ENCODE data around the gene ZNF548.

Gene ZNF548

DNA sequence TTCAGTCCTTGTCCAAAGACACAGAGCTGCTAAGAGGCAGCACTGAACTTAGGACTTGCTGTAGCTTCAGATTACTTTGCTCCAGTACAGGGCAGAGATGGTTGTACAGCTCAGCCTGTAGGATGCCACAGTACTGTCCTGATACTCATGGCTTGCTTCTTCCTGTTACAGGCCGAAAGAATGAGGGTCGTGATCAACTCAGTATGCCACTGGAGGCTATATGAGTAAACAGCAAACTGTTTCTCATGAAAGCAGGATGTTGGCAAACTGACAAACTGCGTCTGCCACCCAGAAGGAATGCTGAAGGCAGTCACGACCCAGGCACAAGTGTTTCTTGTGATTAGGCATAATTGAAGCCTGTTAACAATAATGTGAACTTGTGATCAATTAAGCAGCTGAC, 48.3 kb downstream of the ZNF548 start:
- no peaks in the 10 kb centered on the region for H3K27me3 ChIP-seq (ENCODE audit: insufficient read depth, low read length)
- H3K4me3 ChIP-seq (ENCODE audit: low read depth, low read length): no peak overlapping the region
- no peak overlapping the region for H3K27ac ChIP-seq (ENCODE audit: low read depth, low read length)
- peaks cover 2% of the 10 kb centered on the region for H3K36me3 ChIP-seq (ENCODE audit: insufficient read depth, low read length)
- peaks cover 20% of the 10 kb centered on the region for H3K79me2 ChIP-seq (ENCODE audit: control insufficient read depth, insufficient read depth, low read length, unreplicated experiment)
- H3K4me1 ChIP-seq (ENCODE audit: control insufficient read depth, insufficient read depth, low read length, unreplicated experiment): peaks cover 3% of the 10 kb centered on the region
- no peak overlapping the region for H2AFZ ChIP-seq (ENCODE audit: low read length, unreplicated experiment)

DNA sequence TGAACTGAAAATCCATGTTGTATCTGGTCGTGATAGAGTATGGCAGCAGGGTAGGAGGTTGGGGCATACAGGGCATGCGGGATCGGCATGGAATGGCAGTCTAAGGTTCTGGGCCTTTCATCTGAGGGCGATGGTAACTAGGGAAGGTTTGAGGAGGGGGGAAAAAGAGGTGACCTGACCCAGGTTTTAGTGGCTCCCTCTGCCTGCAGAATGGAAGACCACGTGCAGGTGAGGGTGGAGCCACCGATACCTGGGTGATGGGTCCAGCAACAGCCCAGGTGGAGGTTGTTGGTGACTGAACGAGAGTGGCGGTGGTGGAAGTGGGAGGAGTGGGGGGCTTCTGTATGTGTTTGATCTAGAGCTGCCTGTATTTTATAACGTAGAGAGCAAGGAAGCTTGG, 49.3 kb downstream of the ZNF548 start:
- H2AFZ ChIP-seq (ENCODE audit: low read length, unreplicated experiment): no peak overlapping the region
- peaks cover 12% of the 10 kb centered on the region for H3K36me3 ChIP-seq (ENCODE audit: insufficient read depth, low read length)
- no peak overlapping the region for H3K27ac ChIP-seq (ENCODE audit: low read depth, low read length)
- H3K79me2 ChIP-seq (ENCODE audit: control insufficient read depth, insufficient read depth, low read length, unreplicated experiment): peaks cover 20% of the 10 kb centered on the region
- peaks cover 3% of the 10 kb centered on the region for H3K4me1 ChIP-seq (ENCODE audit: control insufficient read depth, insufficient read depth, low read length, unreplicated experiment)
- no peaks in the 10 kb centered on the region for H3K27me3 ChIP-seq (ENCODE audit: insufficient read depth, low read length)
- H3K4me3 ChIP-seq (ENCODE audit: low read depth, low read length): no peak overlapping the region

DNA sequence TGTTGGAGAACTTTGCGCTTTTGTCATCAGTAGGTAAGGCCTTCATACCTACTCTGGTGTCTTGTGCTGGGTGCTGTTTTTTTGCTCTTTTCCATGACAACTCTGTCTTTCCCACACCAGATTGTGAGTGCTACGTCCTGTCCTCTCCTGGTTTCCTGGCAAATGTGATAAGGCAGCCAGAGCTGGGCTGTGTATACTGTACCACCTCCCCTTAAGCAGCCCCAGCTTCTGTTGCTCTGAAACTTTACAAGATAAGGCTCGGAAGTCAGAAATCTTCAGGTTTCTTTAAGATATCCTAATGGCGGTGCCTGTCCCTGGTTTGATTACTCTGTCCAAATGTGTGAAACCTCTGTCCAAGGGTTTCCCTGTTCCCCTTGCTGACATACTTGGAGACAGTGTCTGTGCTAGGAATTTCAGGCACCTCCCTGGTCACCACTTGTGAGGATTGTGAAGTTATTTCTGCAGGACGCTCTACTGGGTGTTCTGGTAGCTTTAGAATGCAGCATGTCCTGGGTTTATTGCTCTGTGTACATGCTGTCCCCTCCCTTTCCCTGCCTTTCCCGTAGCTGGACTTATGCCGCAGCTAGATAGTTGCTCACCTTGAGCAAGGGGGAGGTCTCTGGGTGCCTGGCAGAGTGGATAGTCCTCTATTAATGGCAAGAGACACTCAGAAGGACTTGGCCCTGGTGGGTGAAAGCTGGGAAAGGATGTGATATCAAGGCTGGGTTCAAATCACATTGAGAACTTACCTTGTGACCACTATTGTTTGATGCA, 52.5 kb downstream of the ZNF548 start:
- Histone ChIP-seq H3K4me3 (ENCODE audit: low read depth, low read length) (no peak overlapping the region), H3K4me1 (ENCODE audit: control insufficient read depth, insufficient read depth, low read length, unreplicated experiment) (no peaks in the 10 kb centered on the region), H3K79me2 (ENCODE audit: control insufficient read depth, insufficient read depth, low read length, unreplicated experiment) (peaks cover 10% of the 10 kb centered on the region), H3K36me3 (ENCODE audit: insufficient read depth, low read length) (peaks cover 27% of the 10 kb centered on the region), H2AFZ (ENCODE audit: low read length, unreplicated experiment) (no peak overlapping the region), H3K27ac (ENCODE audit: low read depth, low read length) (no peak overlapping the region), H3K27me3 (ENCODE audit: insufficient read depth, low read length) (no peaks in the 10 kb centered on the region)

DNA sequence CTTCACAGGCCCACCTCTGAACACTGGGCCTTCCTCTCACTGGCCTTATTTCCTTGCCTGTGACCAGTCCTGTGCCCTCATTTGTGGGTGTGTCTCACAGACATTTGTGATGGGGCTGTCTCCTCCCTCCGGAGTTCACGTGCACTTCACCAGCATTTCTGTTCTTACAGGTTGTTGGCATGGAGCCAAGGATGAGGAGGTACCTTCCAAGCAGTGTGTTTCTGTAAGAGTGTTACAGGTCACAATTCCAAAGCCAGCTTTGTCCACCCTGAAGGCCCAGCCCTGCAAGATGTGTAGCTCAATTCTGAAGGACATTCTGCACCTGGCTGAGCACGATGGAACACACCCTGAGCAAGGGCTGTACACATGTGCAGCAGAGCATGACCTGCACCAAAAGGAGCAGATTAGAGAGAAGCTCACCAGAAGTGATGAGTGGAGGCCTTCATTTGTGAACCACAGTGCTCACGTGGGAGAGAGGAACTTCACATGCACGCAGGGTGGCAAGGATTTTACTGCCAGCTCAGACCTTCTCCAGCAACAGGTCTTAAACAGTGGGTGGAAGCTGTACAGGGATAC, 53.6 kb downstream of the ZNF548 start:
- H2AFZ ChIP-seq (ENCODE audit: low read length, unreplicated experiment): no peak overlapping the region
- no peaks in the 10 kb centered on the region for H3K4me1 ChIP-seq (ENCODE audit: control insufficient read depth, insufficient read depth, low read length, unreplicated experiment)
- peaks cover 27% of the 10 kb centered on the region for H3K36me3 ChIP-seq (ENCODE audit: insufficient read depth, low read length)
- peaks cover 10% of the 10 kb centered on the region for H3K79me2 ChIP-seq (ENCODE audit: control insufficient read depth, insufficient read depth, low read length, unreplicated experiment)
- no peak overlapping the region for H3K4me3 ChIP-seq (ENCODE audit: low read depth, low read length)
- H3K27me3 ChIP-seq (ENCODE audit: insufficient read depth, low read length): no peaks in the 10 kb centered on the region
- no peak overlapping the region for H3K27ac ChIP-seq (ENCODE audit: low read depth, low read length)

- no peaks in the 10 kb centered on the region for H3K27me3 ChIP-seq (ENCODE audit: insufficient read depth, low read length)
- no peaks in the 10 kb centered on the region for H3K36me3 ChIP-seq (ENCODE audit: insufficient read depth, low read length)
- no peak overlapping the region for H3K4me3 ChIP-seq (ENCODE audit: low read depth, low read length)
- no peaks in the 10 kb centered on the region for H3K4me1 ChIP-seq (ENCODE audit: control insufficient read depth, insufficient read depth, low read length, unreplicated experiment)
- H3K27ac ChIP-seq (ENCODE audit: low read depth, low read length): no peak overlapping the region
- no peaks in the 10 kb centered on the region for H3K79me2 ChIP-seq (ENCODE audit: control insufficient read depth, insufficient read depth, low read length, unreplicated experiment)
- H2AFZ ChIP-seq (ENCODE audit: low read length, unreplicated experiment): no peak overlapping the region
Observed at GRCh38 chr19:57452307-57452706, 62.7 kb downstream of the ZNF548 start.

Measured in ACC112 (cell line).